Activated T-helper 1 cell treated with anti-CD3 and anti-CD28 coated beads, Interleukin-12 subunit alpha, Interleukin-12 subunit beta, Interleukin-2, Interleukin-4 antibody, amounts not matched to agents 30 ng/mL and 10 ng/mL and 1 ng/mL, durations not matched to agents 14 hours and 24 hours and 36 hours (primary cell): ENCODE results near the gene ARHGAP6. TPM values are rescaled to one million over a fixed set of nuclear protein-coding genes. Genes with fewer than 3 reads are reported as not detected.

Experiments
- DNase-seq: peaks from one replicate; pipeline ENCODE4 v3.0.0; 2021; ENCODE audit warnings: low spot score
- H3K27ac Mint-ChIP-seq: one replicate; pipeline ENCODE4 v1.8.0; 2021; ENCODE audit warnings: mild to moderate bottlenecking, mixed read lengths
- H3K27me3 Mint-ChIP-seq: one replicate; pipeline ENCODE4 v1.8.0; 2022; ENCODE audit warnings: mild to moderate bottlenecking, moderate library complexity, mixed read lengths; ENCODE audit not compliant: insufficient read depth
- H3K36me3 Mint-ChIP-seq: one replicate; pipeline ENCODE4 v1.8.0; 2021; ENCODE audit warnings: low read depth, mixed read lengths
- H3K4me1 Mint-ChIP-seq: one replicate; pipeline ENCODE4 v1.8.0; 2021; ENCODE audit warnings: low read depth, mixed read lengths
- H3K4me3 Mint-ChIP-seq: one replicate; pipeline ENCODE4 v1.8.0; 2021; ENCODE audit warnings: mild to moderate bottlenecking, moderate library complexity, mixed read lengths
- H3K9me3 Mint-ChIP-seq: one replicate; pipeline ENCODE4 v1.8.0; 2021; ENCODE audit warnings: mixed read lengths
- intact Hi-C: fragments of 100-400 bp; cut with micrococcal nuclease; formaldehyde crosslinking; loops from one replicate; pipeline ENCODE4 v1.15.1; 2024
- total RNA-seq: library from RNA; stranded (reverse); gene quantifications from 2 replicates; pipeline ENCODE4 v1.2.3, GENCODE V29; 2022

ARHGAP6 gene
- total RNA-seq, 1 donor from 2014 or later, result not detected

GRCh38 chrX:11458170-11458569 lies 207.6 kb downstream of the ARHGAP6 start:
- Mint-ChIP-seq H3K36me3 (no peaks in the 10 kb centered on the region), H3K27ac (no peak overlapping the region), H3K9me3 (no peaks in the 10 kb centered on the region), H3K4me3 (no peak overlapping the region), H3K27me3 (peaks cover 2% of the 10 kb centered on the region), H3K4me1 (no peaks in the 10 kb centered on the region)
- no peak for DNase-seq
- intact Hi-C loops, result no loop called here

- H3K27me3 Mint-ChIP-seq, result no peaks in the 10 kb centered on the region
- H3K9me3 Mint-ChIP-seq, result no peaks in the 10 kb centered on the region
- H3K4me3 Mint-ChIP-seq, result no peak overlapping the region
- H3K27ac Mint-ChIP-seq, result no peak overlapping the region
- no peak for DNase-seq
- no peaks in the 10 kb centered on the region for H3K4me1 Mint-ChIP-seq
- H3K36me3 Mint-ChIP-seq, result no peaks in the 10 kb centered on the region
- intact Hi-C loops, result no loop called here
Measured at GRCh38 chrX:11451151-11451550, 214.6 kb downstream of the ARHGAP6 start.

GRCh38 chrX:11450354-11450753 lies 215.4 kb downstream of the ARHGAP6 start:
- no peaks in the 10 kb centered on the region for H3K27me3 Mint-ChIP-seq
- no peak overlapping the region for H3K27ac Mint-ChIP-seq
- no peaks in the 10 kb centered on the region for H3K36me3 Mint-ChIP-seq
- intact Hi-C loops, result no loop called here
- H3K4me1 Mint-ChIP-seq, result no peaks in the 10 kb centered on the region
- H3K4me3 Mint-ChIP-seq, result no peak overlapping the region
- no peak for DNase-seq
- H3K9me3 Mint-ChIP-seq, result no peaks in the 10 kb centered on the region

GRCh38 chrX:11449613-11450012 lies 216.1 kb downstream of the ARHGAP6 start:
- no peak for DNase-seq
- intact Hi-C loops, result no loop called here
- H3K9me3 Mint-ChIP-seq, result no peaks in the 10 kb centered on the region
- no peaks in the 10 kb centered on the region for H3K27me3 Mint-ChIP-seq
- H3K4me1 Mint-ChIP-seq, result no peaks in the 10 kb centered on the region
- H3K36me3 Mint-ChIP-seq, result no peaks in the 10 kb centered on the region
- H3K4me3 Mint-ChIP-seq, result no peak overlapping the region
- no peak overlapping the region for H3K27ac Mint-ChIP-seq

- Mint-ChIP-seq H3K27ac (no peak overlapping the region), H3K9me3 (no peaks in the 10 kb centered on the region), H3K36me3 (no peaks in the 10 kb centered on the region), H3K27me3 (no peaks in the 10 kb centered on the region), H3K4me3 (no peak overlapping the region), H3K4me1 (no peaks in the 10 kb centered on the region)
- DNase-seq, result no peak
- intact Hi-C loops, result no loop called here
Measured at GRCh38 chrX:11447418-11447817, 218.3 kb downstream of the ARHGAP6 start.

DNA sequence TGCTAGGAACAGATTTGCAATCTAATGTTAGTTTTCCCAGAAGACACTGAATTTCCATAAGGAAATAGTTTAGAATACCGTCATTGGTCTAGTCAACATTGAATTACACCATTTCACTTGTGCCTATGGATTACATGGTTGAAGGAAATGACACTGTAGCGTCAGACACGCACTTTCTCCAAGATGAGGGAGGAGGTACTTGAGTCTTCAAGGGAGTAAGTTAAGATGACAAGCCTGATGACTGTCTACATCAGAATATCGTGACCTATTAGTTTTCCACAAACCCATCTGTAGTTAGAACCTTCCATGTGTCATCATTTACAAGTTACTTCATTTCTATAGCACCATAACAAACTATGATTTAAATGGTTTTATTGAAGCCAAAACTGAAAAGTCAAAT lies 218.8 kb downstream of the ARHGAP6 start:
- H3K36me3 Mint-ChIP-seq, result no peaks in the 10 kb centered on the region
- no peaks in the 10 kb centered on the region for H3K4me1 Mint-ChIP-seq
- H3K27ac Mint-ChIP-seq, result no peak overlapping the region
- no peaks in the 10 kb centered on the region for H3K9me3 Mint-ChIP-seq
- no peaks in the 10 kb centered on the region for H3K27me3 Mint-ChIP-seq
- no peak overlapping the region for H3K4me3 Mint-ChIP-seq
- no peak for DNase-seq
- intact Hi-C loops, result no loop called here

DNA sequence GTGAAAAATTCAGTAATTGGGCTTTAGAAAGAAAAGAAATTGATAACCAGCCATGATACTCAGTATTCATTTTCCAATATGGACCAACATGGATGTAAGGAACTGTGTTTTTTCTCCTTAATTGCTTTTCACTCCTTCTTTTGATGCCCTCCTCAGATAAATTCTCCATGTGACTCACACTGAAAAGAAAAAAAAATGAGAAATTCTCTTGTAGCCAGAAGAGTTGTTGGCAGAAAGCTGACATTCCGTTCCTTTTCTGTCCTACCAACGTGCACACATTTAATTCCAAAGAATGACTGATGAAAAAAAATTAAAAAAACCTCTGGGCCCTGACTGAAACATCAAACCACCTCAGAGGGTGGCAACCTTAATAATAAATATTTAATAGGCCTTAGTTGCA lies 219.4 kb downstream of the ARHGAP6 start:
- Mint-ChIP-seq H3K36me3 (no peaks in the 10 kb centered on the region), H3K9me3 (no peaks in the 10 kb centered on the region), H3K4me1 (no peaks in the 10 kb centered on the region), H3K27ac (no peak overlapping the region), H3K27me3 (no peaks in the 10 kb centered on the region), H3K4me3 (no peak overlapping the region)
- no peak for DNase-seq
- intact Hi-C loops, result no loop called here

DNA sequence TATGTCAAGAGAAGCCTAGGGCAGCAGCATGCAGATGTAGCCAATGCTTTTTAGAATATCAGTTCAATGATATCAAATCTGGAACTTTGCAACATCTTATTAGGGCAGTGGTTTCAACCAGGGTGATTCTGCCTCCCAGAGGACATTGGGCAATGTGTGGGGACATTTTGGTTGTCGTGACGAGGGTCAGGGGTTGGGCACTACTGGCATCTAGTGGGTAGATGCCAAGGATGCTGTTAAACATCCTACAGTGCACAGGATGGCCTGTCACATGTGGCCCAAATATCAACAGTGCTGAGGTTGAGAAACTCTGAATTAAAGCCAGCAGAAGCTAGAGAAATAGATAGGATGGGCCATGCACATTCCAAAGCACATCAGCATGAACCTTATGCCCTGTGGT lies 220.2 kb downstream of the ARHGAP6 start:
- Mint-ChIP-seq H3K9me3 (no peaks in the 10 kb centered on the region), H3K4me3 (no peak overlapping the region), H3K27ac (no peak overlapping the region), H3K36me3 (no peaks in the 10 kb centered on the region), H3K4me1 (no peaks in the 10 kb centered on the region), H3K27me3 (no peaks in the 10 kb centered on the region)
- DNase-seq, result no peak
- intact Hi-C loops, result no loop called here

DNA sequence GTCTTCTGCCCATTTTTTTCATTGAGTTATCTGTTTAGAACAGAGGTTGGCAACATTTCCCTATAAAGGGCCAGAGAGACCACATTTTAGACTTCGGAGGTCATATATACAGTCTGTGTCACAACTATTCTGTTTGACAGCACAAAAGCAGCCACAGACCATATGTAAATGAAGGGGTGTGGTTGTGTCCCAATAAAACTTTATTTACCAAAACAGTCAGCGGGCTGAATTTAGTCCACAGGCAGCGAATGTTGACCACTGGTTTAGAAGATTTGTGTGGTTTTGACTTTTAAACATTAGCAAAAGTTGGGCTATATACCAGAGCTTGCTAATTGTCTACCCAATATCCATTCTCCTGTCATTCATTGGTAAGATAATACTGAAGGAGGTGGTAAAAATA lies 221.7 kb downstream of the ARHGAP6 start:
- H3K27ac Mint-ChIP-seq, result no peak overlapping the region
- no peak for DNase-seq
- H3K9me3 Mint-ChIP-seq, result no peaks in the 10 kb centered on the region
- H3K4me1 Mint-ChIP-seq, result no peaks in the 10 kb centered on the region
- H3K4me3 Mint-ChIP-seq, result no peak overlapping the region
- intact Hi-C loops, result no loop called here
- H3K27me3 Mint-ChIP-seq, result no peaks in the 10 kb centered on the region
- H3K36me3 Mint-ChIP-seq, result no peaks in the 10 kb centered on the region

GRCh38 chrX:11439846-11440245 lies 225.9 kb downstream of the ARHGAP6 start:
- Mint-ChIP-seq H3K36me3 (no peaks in the 10 kb centered on the region), H3K27ac (no peak overlapping the region), H3K4me1 (no peaks in the 10 kb centered on the region), H3K27me3 (no peaks in the 10 kb centered on the region), H3K4me3 (no peak overlapping the region), H3K9me3 (no peaks in the 10 kb centered on the region)
- intact Hi-C loops, result no loop called here
- no peak for DNase-seq

DNA sequence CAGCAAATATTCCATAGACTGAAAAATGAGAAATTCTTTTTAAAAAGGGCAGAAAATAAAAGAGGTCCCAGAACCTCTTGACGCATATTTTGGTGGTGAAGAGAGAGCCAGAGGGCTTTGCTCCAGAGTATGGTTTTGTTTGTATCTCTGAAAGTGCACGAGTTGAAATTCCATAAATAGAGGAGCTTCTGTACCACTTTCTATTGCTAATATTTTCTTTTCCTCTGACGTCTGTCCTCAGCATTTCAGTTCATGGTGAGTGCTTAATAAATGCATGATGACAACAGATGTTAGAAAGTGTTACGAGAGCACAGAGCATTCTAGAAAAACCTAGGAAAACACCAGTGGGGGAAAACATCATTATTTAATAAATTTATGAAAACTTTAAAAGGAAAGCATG lies 227.0 kb downstream of the ARHGAP6 start:
- no peak for DNase-seq
- H3K27me3 Mint-ChIP-seq, result no peaks in the 10 kb centered on the region
- H3K36me3 Mint-ChIP-seq, result no peaks in the 10 kb centered on the region

DNA sequence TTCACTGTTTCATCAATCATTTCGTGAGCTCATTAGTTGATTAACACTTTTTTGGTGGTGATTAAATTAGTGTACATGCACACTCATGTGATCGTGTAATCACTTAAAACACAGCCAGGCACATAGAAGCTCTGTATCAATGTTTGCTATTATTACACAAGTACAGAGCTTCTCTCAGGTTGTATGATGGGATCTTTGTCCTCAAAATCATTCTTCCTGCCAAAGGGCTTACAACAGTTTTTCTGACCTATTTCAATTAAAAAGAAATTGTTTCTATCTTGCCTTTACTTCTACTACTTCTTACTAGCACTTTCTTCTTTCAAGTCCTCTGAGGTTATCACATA lies 227.4 kb downstream of the ARHGAP6 start:
- Mint-ChIP-seq H3K27ac (no peak overlapping the region), H3K9me3 (no peaks in the 10 kb centered on the region), H3K27me3 (no peaks in the 10 kb centered on the region), H3K36me3 (no peaks in the 10 kb centered on the region), H3K4me1 (no peaks in the 10 kb centered on the region), H3K4me3 (no peak overlapping the region)
- DNase-seq, result no peak
- intact Hi-C loops, result no loop called here

More for the DNA sequence above, 227.0 kb downstream of the ARHGAP6 start:
- intact Hi-C loops, result no loop called here
- no peak overlapping the region for H3K4me3 Mint-ChIP-seq
- no peaks in the 10 kb centered on the region for H3K9me3 Mint-ChIP-seq
- H3K27ac Mint-ChIP-seq, result no peak overlapping the region
- no peaks in the 10 kb centered on the region for H3K4me1 Mint-ChIP-seq

GRCh38 chrX:11437642-11438379 lies 227.9 kb downstream of the ARHGAP6 start:
- Mint-ChIP-seq H3K27ac (no peak overlapping the region), H3K4me1 (no peaks in the 10 kb centered on the region), H3K36me3 (no peaks in the 10 kb centered on the region), H3K9me3 (no peaks in the 10 kb centered on the region), H3K4me3 (no peak overlapping the region), H3K27me3 (no peaks in the 10 kb centered on the region)
- no peak for DNase-seq
- intact Hi-C loops, result no loop called here

DNA sequence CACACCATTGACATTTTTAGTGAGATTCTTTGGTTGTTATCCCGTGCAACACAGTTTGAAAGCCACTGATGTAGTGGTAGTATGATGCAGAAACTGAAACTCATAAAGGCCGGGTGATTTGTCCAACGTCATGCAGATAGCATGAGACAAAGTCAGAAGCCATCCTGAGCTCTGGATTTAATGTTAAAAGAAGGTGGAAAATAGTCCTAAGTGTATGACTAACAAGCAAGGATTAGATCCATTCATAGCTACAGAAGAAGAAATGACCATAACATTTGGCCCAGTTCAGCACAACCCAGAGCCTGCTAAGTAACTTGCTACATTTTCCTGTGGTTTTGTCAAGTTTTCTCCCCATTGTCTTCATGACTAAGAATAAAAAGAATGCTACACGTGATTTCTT lies 230.2 kb downstream of the ARHGAP6 start:
- H3K36me3 Mint-ChIP-seq, result no peaks in the 10 kb centered on the region

More for the DNA sequence above, 230.2 kb downstream of the ARHGAP6 start:
- no peaks in the 10 kb centered on the region for H3K4me1 Mint-ChIP-seq
- no peak overlapping the region for H3K4me3 Mint-ChIP-seq
- H3K27me3 Mint-ChIP-seq, result no peaks in the 10 kb centered on the region
- H3K27ac Mint-ChIP-seq, result no peak overlapping the region
- intact Hi-C loops, result no loop called here
- no peaks in the 10 kb centered on the region for H3K9me3 Mint-ChIP-seq
- DNase-seq, result no peak
